Measurements from ENCODE around the gene CACNB1.

CACNB1 gene

GRCh38 chr17:39239640-39240314, 42.3 kb upstream of the CACNB1 start:
- no peak for TF ChIP-seq ZFX (IDR thresholded peaks at IDR 0.05; ENCODE audit: borderline replicate concordance)
- TF ChIP-seq CTCF (IDR thresholded peaks at IDR 0.05): peak; percentile 93

GRCh38 chr17:39238311-39238972, 41.0 kb upstream of the CACNB1 start:
- H3K27ac ChIP-seq: no peak overlapping the region
- TF ChIP-seq CTCF (IDR thresholded peaks at IDR 0.05) (no peak), ZFX (IDR thresholded peaks at IDR 0.05; ENCODE audit: borderline replicate concordance) (no peak)

More at GRCh38 chr17:39239640-39240314, 42.3 kb upstream of the CACNB1 start:
- no peak overlapping the region for H3K27ac ChIP-seq

GRCh38 chr17:39237586-39237985, 40.1 kb upstream of the CACNB1 start:
- H3K27ac ChIP-seq: no peak overlapping the region

GRCh38 chr17:39236981-39237441, 39.5 kb upstream of the CACNB1 start:
- no peak overlapping the region for H3K27ac ChIP-seq

More at GRCh38 chr17:39237586-39237985, 40.1 kb upstream of the CACNB1 start:
- TF ChIP-seq CTCF (IDR thresholded peaks at IDR 0.05) (no peak), ZFX (IDR thresholded peaks at IDR 0.05; ENCODE audit: borderline replicate concordance) (no peak)

GRCh38 chr17:39236450-39236927, 39.0 kb upstream of the CACNB1 start:
- TF ChIP-seq ZFX (IDR thresholded peaks at IDR 0.05; ENCODE audit: borderline replicate concordance) (no peak), CTCF (IDR thresholded peaks at IDR 0.05) (no peak)
- no peak overlapping the region for H3K27ac ChIP-seq

More at GRCh38 chr17:39236981-39237441, 39.5 kb upstream of the CACNB1 start:
- TF ChIP-seq ZFX (IDR thresholded peaks at IDR 0.05; ENCODE audit: borderline replicate concordance): no peak
- TF ChIP-seq CTCF (IDR thresholded peaks at IDR 0.05): no peak

GRCh38 chr17:39235555-39236449, 38.3 kb upstream of the CACNB1 start:
- no peak for TF ChIP-seq ZFX (IDR thresholded peaks at IDR 0.05; ENCODE audit: borderline replicate concordance)
- peak; percentile 96 for TF ChIP-seq CTCF (IDR thresholded peaks at IDR 0.05)
- no peak overlapping the region for H3K27ac ChIP-seq

Data from 22Rv1 (cell line).